ENCODE data around the gene SLC35A3.

DNA sequence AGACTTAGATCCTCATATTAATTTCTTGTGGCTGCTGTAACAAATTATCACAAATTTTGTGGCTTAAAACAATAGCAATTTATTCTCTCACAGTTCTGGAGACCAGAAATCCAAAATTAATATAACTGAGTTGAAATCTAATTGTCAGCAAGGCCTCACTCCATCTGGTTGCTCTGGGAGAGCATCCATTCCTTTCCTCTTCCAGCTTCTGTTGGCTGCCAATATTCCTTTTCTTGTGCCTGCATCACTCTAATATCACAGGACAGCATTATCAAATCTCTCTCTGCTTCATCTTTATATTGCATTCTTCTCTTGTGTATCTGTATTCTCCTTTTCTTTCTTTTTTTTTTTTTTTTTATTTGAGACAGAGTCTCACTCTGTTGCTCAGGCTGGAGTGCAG is 9.3 kb downstream of the SLC35A3 start:
- TF ChIP-seq EZH2 (optimal IDR thresholded peaks at IDR 0.05; ENCODE audit: low read depth, low read length) (no peak), EZH2phosphoT487 (IDR thresholded peaks at IDR 0.05; ENCODE audit: low read length) (no peak)
